Effector memory CD8-positive, alpha-beta T cell (primary cell): ENCODE results near the gene PIK3R1.

Source experiments
- ATAC-seq: fragments of 150-1000 bp; cut with Tn5 transposase; replicated peaks from 2 replicates; pipeline ENCODE4 v1.10.0; 2021; ENCODE audit warnings: mild to moderate bottlenecking, moderate library complexity
- DNase-seq, 3 experiments: peaks; one replicate each; pipeline ENCODE4 v3.0.0; 2021
- H3K27ac Mint-ChIP-seq, 2 donors: one replicate each; pipeline ENCODE4 v1.8.0; 2022; ENCODE audit warnings: mild to moderate bottlenecking in 2 of 2, mixed read lengths in 2 of 2, moderate library complexity in 2 of 2
- H3K27me3 Mint-ChIP-seq, 2 donors: one replicate each; pipeline ENCODE4 v1.8.0; 2022; ENCODE audit warnings: mixed read lengths in 2 of 2
- H3K36me3 Mint-ChIP-seq: one replicate; pipeline ENCODE4 v1.8.0; 2022; ENCODE audit warnings: mild to moderate bottlenecking, moderate library complexity, mixed read lengths; ENCODE audit not compliant: insufficient read depth
- H3K4me1 Mint-ChIP-seq, 2 donors: one replicate each; pipeline ENCODE4 v1.8.0; 2022; ENCODE audit warnings: low read depth in 2 of 2, mixed read lengths in 2 of 2
- H3K4me3 Mint-ChIP-seq, 2 donors: one replicate each; pipeline ENCODE4 v1.8.0; 2022; ENCODE audit warnings: mild to moderate bottlenecking in 2 of 2, mixed read lengths in 2 of 2, moderate library complexity in 2 of 2
- H3K9me3 Mint-ChIP-seq, 2 donors: one replicate each; pipeline ENCODE4 v1.8.0; 2022; ENCODE audit warnings: mixed read lengths in 2 of 2

The PIK3R1 gene

DNA sequence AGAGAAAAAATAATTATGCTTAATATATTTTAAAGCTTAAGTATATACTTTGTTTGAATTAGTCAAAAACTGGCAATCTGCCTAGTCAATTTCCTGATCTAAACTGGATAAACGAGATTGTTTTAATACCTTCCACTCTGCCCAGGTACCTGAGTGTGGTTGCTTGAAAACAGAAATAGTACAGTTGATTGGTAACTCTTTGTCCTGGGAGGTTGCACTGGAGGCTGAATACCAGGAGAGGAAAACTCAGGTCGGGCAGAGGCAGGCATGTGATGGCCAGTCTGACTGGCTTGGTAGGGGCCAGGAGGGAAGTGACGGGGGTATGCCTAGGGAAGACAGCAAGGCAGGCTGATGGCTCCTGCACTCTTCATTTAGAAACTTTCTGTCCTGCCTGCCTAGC lies 80.2 kb downstream of the PIK3R1 start:
- Mint-ChIP-seq H3K27me3 (no peaks in the 10 kb centered on the region), H3K27ac (peak overlapping the region in 1 of 2 donors; percentile 45), H3K4me1 (peaks cover 22 to 50% of the 10 kb centered on the region in 2 donors), H3K9me3 (no peaks in the 10 kb centered on the region), H3K4me3 (no peak overlapping the region), H3K36me3 (peaks cover 83% of the 10 kb centered on the region)
- ATAC-seq (no peak), DNase-seq (no peak)

DNA sequence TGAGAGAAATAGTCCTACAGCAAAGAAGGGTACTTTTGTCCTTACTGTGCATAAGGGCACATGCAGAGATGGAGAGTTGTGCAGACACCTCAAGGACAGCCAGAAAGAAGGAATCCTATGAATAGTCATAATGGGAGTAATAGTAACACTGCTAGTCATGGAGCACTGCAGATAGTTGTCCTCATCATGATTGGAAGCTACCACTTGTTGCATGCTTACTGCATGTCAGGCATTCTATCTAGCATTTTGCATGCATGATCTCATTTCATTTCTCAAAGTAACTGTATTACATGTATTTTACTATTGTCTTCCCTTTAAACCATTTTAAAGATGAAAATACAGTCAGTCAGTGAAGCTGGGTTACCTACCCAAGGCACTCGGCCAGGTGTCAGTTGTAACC lies 81.3 kb downstream of the PIK3R1 start:
- DNase-seq, result no peak
- Mint-ChIP-seq H3K27ac (peak overlapping the region in 1 of 2 donors; percentile 45), H3K36me3 (peaks cover 78% of the 10 kb centered on the region), H3K9me3 (no peaks in the 10 kb centered on the region), H3K4me3 (no peak overlapping the region), H3K4me1 (peaks cover 18 to 47% of the 10 kb centered on the region in 2 donors), H3K27me3 (no peaks in the 10 kb centered on the region)
- ATAC-seq, result no peak

DNA sequence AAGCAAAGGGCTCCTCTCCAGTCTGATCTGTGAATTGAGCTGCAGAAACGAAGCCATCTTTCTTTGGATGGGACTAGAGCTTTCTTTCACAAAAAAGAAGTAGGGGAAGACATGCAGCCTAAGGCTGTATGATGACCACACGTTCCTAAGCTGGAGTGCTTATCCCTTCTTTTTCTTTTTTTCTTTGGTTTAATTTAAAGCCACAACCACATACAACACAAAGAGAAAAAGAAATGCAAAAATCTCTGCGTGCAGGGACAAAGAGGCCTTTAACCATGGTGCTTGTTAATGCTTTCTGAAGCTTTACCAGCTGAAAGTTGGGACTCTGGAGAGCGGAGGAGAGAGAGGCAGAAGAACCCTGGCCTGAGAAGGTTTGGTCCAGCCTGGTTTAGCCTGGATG lies 82.1 kb downstream of the PIK3R1 start:
- no peaks in the 10 kb centered on the region for H3K9me3 Mint-ChIP-seq
- H3K4me1 Mint-ChIP-seq, result peaks cover 14 to 49% of the 10 kb centered on the region in 2 donors
- no peak overlapping the region for H3K4me3 Mint-ChIP-seq
- H3K27me3 Mint-ChIP-seq, result no peaks in the 10 kb centered on the region
- DNase-seq (no peak), ATAC-seq (no peak)
- peaks cover 80% of the 10 kb centered on the region for H3K36me3 Mint-ChIP-seq
- peak overlapping the region in 1 of 2 donors; percentile 24 for H3K27ac Mint-ChIP-seq

DNA sequence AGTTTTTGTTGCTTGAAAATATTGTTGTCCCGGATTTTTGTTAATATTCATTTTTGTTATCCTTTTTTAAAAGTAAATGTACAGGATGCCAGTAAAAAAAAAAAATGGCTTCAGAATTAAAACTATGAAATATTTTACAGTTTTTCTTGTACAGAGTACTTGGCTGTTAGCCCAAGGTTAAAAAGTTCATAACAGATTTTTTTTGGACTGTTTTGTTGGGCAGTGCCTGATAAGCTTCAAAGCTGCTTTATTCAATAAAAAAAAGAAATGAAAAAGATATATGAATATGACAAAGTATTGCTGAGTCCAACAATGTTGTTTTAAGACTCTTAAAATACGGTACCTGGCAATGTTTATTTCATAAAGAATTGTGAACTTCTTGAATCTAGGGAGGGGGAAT lies 82.9 kb downstream of the PIK3R1 start:
- ATAC-seq, result no peak
- Mint-ChIP-seq H3K9me3 (no peaks in the 10 kb centered on the region), H3K36me3 (peaks cover 77% of the 10 kb centered on the region), H3K4me1 (peaks cover 21 to 54% of the 10 kb centered on the region in 2 donors), H3K27me3 (no peaks in the 10 kb centered on the region), H3K4me3 (no peak overlapping the region), H3K27ac (no peak overlapping the region)
- DNase-seq, result no peak

DNA sequence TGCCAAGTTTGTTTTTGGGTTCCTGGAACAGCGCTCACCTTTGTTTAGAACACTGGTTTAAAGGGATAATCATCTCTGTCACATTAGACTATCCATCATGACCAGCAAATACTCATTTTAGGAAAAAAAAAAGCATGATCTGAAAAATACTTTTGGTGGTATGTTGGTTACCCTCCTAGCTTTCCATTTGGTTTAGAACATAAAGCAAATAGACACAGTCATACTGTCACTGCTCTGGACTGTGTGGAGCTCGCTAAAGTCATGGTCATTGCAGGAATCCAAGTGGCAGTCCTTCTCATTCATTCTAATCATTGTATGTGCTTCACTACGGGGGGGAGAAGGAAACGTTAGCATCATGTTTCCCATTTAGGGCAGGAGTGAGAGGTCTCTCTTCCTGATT lies 83.5 kb downstream of the PIK3R1 start:
- Mint-ChIP-seq H3K27me3 (no peaks in the 10 kb centered on the region), H3K27ac (no peak overlapping the region), H3K9me3 (no peaks in the 10 kb centered on the region), H3K4me3 (no peak overlapping the region), H3K4me1 (peaks cover 21 to 57% of the 10 kb centered on the region in 2 donors), H3K36me3 (peaks cover 70% of the 10 kb centered on the region)
- DNase-seq, result no peak
- ATAC-seq, result no peak

DNA sequence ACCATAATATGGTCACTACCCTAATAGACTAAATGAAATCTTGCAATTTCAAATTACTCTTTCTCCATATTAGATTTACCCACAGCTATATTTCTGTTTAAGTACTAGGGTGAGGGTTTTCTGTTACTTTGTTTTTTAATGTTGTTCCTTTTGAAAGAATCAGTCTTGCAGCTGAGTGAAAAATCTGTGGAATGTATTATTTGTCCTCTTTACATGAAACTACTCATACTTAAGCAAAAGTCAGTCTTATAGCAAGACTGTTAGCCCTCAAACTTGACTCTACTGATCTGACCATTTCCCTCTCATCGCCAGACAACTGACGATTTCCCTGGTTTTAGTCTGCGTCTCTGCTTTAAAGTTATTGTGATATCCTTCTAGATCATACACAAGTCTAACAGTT lies 84.0 kb downstream of the PIK3R1 start:
- H3K27me3 Mint-ChIP-seq, result no peaks in the 10 kb centered on the region
- peaks cover 66% of the 10 kb centered on the region for H3K36me3 Mint-ChIP-seq
- H3K9me3 Mint-ChIP-seq, result no peaks in the 10 kb centered on the region
- no peak overlapping the region for H3K4me3 Mint-ChIP-seq
- H3K4me1 Mint-ChIP-seq, result peaks cover 21 to 60% of the 10 kb centered on the region in 2 donors
- ATAC-seq, result no peak
- no peak overlapping the region for H3K27ac Mint-ChIP-seq
- DNase-seq, result no peak

DNA sequence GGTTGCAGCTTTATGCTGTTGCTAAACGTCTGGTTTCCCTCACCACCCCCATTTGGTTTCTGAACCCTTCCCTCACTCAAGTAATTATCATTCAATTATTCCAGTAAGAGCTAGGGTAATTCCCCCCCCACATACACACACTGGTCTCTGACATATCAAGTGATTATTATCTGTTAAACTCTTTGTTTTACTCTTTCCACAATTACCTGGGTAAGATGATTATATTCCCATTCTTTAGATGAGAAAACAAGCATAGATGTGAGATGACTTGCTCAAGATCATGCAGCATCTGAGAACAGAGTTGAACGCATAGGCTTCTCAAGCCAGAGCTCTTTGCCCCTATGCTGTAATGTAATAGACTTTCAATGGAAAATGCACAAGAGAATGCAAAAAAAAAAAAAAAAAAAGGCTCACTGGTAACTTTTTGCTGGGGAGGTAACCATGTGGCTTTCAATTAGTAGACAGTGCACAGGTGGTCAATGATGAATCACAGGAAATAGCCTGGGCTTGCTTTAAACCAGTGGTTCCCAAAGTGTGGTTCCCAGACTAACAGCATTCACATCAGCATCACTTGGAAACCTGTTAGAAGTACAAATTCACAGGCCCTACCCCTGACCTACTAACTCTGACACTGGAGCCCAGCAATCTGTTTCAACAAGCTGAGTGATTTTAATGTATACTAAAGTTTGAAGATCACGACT lies 87.6 kb downstream of the PIK3R1 start:
- ATAC-seq (peak; percentile 58), DNase-seq (no peak)
- no peaks in the 10 kb centered on the region for H3K27me3 Mint-ChIP-seq
- H3K9me3 Mint-ChIP-seq, result no peaks in the 10 kb centered on the region
- peak overlapping the region in 1 of 2 donors; percentile 20 for H3K4me3 Mint-ChIP-seq
- H3K36me3 Mint-ChIP-seq, result peaks cover 31% of the 10 kb centered on the region
- peaks cover 14 to 53% of the 10 kb centered on the region in 2 donors for H3K4me1 Mint-ChIP-seq
- H3K27ac Mint-ChIP-seq, result peak overlapping the region; percentile 77 to 79

DNA sequence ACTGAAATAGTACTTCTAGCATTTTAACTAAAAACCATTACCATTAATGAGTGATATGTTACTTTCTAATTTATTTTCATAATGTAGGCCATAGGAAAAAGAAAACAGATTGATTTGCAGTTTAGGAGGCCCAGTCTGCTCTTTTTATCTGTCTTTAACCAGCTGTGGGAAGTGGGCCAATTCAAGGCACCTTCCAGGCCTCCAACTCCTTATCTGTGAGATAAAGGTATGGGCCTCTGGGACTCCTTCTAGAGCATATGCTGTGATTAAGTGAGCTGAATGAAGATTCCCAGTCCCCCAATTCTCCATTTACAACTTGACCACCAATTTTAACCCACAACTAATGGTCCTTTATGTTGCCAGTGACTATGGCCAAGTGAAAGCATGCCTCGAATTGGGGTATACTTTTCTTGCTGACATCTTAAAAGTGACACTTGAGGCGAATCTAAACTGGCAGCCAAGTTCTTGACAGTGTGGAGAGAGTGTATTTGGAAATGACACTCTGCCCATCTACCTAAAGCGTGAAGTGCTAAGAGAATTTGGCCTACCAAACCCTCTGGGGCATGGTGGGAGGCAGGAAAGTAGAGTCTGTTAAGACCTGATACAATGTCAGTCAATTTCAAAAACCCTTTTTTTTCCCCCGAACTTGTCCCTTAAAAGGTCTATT lies 88.3 kb downstream of the PIK3R1 start:
- Mint-ChIP-seq H3K4me1 (peaks cover 14 to 47% of the 10 kb centered on the region in 2 donors), H3K9me3 (no peaks in the 10 kb centered on the region), H3K27me3 (no peaks in the 10 kb centered on the region), H3K4me3 (no peak overlapping the region), H3K27ac (peak overlapping the region; percentile 77 to 79), H3K36me3 (peaks cover 24% of the 10 kb centered on the region)
- DNase-seq (no peak), ATAC-seq (peak; percentile 29)

DNA sequence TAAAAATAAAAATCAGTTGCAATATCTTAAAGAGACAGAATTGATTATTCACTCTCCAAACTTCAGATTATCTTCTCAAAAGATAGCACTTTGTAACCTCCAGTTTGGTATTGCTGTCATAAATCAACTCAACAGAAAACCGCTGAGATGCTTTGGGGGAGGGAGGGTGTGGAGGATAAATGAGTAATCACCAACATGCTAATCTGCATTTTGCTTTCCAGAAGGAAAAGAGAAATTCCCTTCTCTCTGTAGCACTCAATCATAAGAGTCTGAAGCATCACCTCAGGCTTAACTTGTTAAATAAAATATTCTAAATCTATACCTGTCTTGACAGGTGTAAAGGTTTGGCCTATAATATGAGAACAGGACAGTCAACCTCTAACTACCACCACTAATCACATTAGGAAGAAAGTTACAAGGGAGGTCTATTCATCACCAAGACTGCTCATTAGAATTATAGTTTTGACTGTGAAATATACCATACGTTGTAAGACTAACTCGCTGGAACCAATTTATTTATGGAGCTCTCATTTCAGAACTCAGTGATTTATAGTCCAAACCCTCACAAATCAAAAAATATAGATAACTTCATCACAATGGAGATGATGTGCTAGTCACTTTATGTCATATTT lies 89.0 kb downstream of the PIK3R1 start:
- H3K4me3 Mint-ChIP-seq, result no peak overlapping the region
- ATAC-seq (no peak), DNase-seq (no peak)
- H3K36me3 Mint-ChIP-seq, result peaks cover 17% of the 10 kb centered on the region
- no peaks in the 10 kb centered on the region for H3K27me3 Mint-ChIP-seq
- peaks cover 11 to 40% of the 10 kb centered on the region in 2 donors for H3K4me1 Mint-ChIP-seq
- H3K27ac Mint-ChIP-seq, result peak overlapping the region; percentile 77 to 79
- H3K9me3 Mint-ChIP-seq, result no peaks in the 10 kb centered on the region

DNA sequence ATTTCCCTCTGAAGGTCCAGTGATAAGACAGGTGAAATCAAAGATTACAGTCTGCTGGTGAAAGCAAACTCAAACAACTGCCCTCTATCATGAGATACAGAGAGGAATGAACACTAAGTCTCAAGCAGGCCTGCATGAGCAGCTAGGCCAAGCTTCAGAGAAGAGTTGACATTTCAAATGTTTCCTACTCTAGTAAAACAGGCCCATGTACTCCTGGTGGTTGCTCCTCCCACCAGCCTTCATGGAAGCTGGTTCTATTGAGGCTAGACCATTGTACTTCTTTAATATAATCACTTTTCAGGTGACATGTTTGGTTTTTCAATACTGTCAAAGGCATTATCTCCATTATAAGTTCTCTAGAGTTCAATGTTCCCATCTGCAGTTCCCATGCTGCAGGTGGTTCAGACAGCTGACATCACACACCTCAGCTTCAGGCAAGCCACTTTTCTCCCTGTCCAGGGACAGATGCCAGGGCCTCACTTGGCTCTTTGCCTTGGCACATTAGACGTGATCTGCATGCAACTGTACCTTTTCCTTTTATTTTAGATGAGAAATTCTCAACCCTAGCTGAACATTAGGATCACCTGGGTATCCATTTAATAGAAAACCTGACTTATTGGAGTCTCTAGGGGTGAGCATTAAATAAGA lies 89.8 kb downstream of the PIK3R1 start:
- no peak for ATAC-seq
- Mint-ChIP-seq H3K27me3 (no peaks in the 10 kb centered on the region), H3K9me3 (no peaks in the 10 kb centered on the region), H3K27ac (peak overlapping the region; percentile 65 to 77), H3K36me3 (peaks cover 14% of the 10 kb centered on the region), H3K4me3 (no peak overlapping the region), H3K4me1 (peaks cover 11 to 34% of the 10 kb centered on the region in 2 donors)
- no peak for DNase-seq

DNA sequence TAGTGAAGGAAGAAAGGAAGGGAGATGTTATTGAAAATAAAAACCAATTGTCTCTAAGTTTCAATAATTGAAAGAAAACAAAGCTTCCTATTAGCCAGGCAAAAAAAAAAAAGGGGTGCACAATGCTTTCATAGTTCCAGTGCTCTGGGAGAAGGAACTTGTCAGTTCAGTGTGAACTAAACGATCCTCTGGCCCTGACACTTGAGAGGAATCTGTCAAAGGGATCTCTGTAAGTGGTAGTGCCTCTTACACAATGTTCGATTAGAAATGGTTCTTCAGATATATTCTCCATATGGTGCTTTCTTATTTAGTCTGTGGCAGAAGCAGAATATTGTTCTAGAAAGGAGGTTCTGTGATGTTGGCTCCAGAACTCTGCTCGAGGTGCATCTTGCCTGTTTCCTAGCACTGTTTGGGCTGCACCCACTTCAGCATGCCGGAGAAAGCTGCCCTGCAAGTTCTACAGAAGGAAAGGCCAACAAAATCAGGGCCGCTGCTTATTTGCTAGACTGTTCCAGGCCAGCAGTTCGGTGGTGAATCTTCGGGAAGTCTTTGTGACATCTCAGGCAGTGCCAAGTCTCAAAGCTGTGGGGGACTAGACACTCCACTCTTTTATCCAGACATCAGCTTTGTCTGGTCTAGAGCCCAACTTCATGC lies 90.9 kb downstream of the PIK3R1 start:
- H3K4me1 Mint-ChIP-seq, result peaks cover 8 to 27% of the 10 kb centered on the region in 2 donors
- no peaks in the 10 kb centered on the region for H3K27me3 Mint-ChIP-seq
- H3K9me3 Mint-ChIP-seq, result no peaks in the 10 kb centered on the region
- H3K27ac Mint-ChIP-seq, result no peak overlapping the region
- ATAC-seq (no peak), DNase-seq (no peak)
- no peak overlapping the region for H3K4me3 Mint-ChIP-seq
- H3K36me3 Mint-ChIP-seq, result peaks cover 14% of the 10 kb centered on the region

DNA sequence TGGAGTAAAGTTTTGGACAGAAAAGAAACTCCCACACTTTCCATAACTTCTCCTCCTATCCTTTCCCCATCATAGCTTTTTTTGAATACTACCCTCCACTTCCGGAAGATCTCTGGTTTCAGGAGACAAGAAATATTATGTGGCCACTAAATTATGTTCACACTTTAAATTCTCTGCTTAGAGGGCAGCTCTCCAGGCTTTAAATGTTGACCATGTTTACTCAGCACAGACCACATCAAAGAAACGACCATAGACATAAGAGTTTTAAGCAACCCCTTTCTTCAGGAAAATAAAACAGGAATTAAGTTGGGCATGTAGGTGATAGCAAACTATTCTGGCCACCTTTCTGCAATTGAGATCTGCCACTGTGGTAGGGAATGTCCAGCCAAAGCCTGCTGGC lies 97.8 kb downstream of the PIK3R1 start:
- H3K9me3 Mint-ChIP-seq, result no peaks in the 10 kb centered on the region
- no peak for ATAC-seq
- no peaks in the 10 kb centered on the region for H3K36me3 Mint-ChIP-seq
- H3K4me1 Mint-ChIP-seq, result peaks cover 6 to 9% of the 10 kb centered on the region in 2 donors
- DNase-seq, result no peak
- H3K27me3 Mint-ChIP-seq, result no peaks in the 10 kb centered on the region
- H3K27ac Mint-ChIP-seq, result no peak overlapping the region
- no peak overlapping the region for H3K4me3 Mint-ChIP-seq

DNA sequence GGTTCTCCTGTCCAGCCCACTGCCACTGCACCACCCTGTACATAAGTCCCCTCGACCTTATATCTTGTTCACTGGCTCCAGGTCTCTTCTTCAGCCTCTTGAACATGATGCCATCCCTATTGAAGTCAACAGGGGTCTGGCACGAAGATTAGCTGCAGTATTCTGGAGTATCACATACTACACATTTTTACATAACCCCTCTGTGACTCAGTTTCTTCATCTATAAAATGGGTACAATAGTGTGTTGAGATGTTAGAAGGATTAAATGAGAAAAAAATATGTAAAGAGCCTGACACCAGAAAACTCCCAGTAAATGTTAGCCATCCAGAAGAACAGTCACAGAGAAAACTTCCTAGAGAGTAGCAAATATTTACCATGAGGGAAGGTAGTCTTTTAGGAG lies 98.9 kb downstream of the PIK3R1 start:
- peaks cover 6 to 9% of the 10 kb centered on the region in 2 donors for H3K4me1 Mint-ChIP-seq
- no peaks in the 10 kb centered on the region for H3K27me3 Mint-ChIP-seq
- ATAC-seq, result no peak
- H3K4me3 Mint-ChIP-seq, result no peak overlapping the region
- H3K9me3 Mint-ChIP-seq, result no peaks in the 10 kb centered on the region
- no peaks in the 10 kb centered on the region for H3K36me3 Mint-ChIP-seq
- DNase-seq, result no peak
- no peak overlapping the region for H3K27ac Mint-ChIP-seq
